Measurements from ENCODE around the gene ASZ1. TPM values are rescaled to one million over a fixed set of nuclear protein-coding genes. Genes with fewer than 3 reads are reported as not detected.

Gene ASZ1
- total RNA-seq, 2 experiments from 2014 or later: not detected

DNA sequence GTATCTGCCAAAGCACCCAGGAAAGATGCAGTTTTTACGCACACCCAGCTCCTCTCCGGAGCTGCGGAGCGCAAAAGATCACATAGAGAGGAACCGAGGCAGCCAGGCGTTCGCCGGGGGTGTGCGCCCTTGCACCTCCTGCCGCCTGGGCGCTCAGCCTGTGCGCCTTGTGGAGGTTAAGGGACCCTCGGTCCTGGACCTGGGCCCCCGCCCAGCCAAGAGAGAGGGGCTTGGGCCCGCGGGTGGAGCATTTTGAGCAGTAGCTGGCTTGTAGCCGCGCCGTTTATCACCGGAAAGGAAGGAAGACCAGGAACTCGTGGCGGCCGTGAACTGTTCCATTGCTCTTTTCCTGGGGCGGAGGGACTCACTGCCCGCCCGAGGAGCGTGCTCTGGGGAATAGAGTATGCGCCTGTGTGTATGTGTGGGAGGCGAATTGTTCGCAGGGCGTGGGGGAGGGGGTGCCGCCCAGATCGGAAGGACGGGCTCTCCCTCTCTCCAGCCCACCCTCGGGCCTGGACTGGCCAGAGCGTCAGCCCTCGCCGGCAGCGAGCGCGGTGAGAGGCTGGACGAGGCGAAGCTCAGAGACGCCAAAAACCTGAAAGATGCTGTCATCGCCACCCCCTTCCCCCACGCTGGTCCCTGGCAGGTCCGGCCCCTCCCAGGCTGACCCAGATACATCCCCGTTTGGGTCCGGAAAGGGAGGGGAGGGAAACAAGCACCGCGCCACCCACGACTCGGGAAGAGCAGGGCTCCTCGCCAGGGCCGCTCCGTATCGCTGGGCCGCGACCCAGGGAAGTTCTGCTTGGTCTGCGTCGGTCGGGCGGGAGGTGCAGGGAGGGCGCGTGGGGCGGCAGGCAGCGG is 103.2 kb downstream of the ASZ1 start:
- DNase-seq (ENCODE audit: low spot score): no peak
- Histone ChIP-seq H3K9me3 (ENCODE audit: low read length) (no peaks in the 10 kb centered on the region), H3K27ac (ENCODE audit: low read depth, low read length, poor library complexity, severe bottlenecking) (no peak overlapping the region), H3K36me3 (ENCODE audit: insufficient read depth, low read length) (no peaks in the 10 kb centered on the region), H3K79me2 (ENCODE audit: insufficient read depth, low read depth, low read length) (no peaks in the 10 kb centered on the region), H3K4me1 (ENCODE audit: insufficient read depth, low read length, poor library complexity, severe bottlenecking) (no peaks in the 10 kb centered on the region), H3K4me3 (ENCODE audit: low read depth, low read length, poor library complexity, severe bottlenecking) (no peak overlapping the region), H2AFZ (ENCODE audit: low read length) (no peak overlapping the region), H3K4me2 (ENCODE audit: low read length) (no peak overlapping the region), H3K9me2 (ENCODE audit: insufficient read depth, low read length) (no peaks in the 10 kb centered on the region), H4K20me1 (ENCODE audit: insufficient read depth, low read length) (no peaks in the 10 kb centered on the region)
- CTCF ChIA-PET (ENCODE audit: unreplicated experiment): no interaction called here
- intact Hi-C loops (cut with micrococcal nuclease; ENCODE audit: unreplicated experiment): no loop called here
- no peak for TF ChIP-seq EZH2phosphoT487 (IDR thresholded peaks at IDR 0.05; ENCODE audit: borderline replicate concordance, low read depth, low read length)
- TF ChIP-seq CTCF (conservative IDR thresholded peaks at IDR 0.05; ENCODE audit: low read length): no peak
- POLR2A ChIA-PET: interaction anchor here (0.6 kb wide), 1 partner anchor 669 kb away, joined by 3 read pairs; no protein-coding TSS in a partner anchor
- BruUV-seq (replicated peaks): no TSS peak

GRCh38 chr7:117323305-117323850 is 103.9 kb downstream of the ASZ1 start:
- BruUV-seq (replicated peaks): no TSS peak
- TF ChIP-seq CTCF (conservative IDR thresholded peaks at IDR 0.05; ENCODE audit: low read length) (no peak), EZH2phosphoT487 (IDR thresholded peaks at IDR 0.05; ENCODE audit: borderline replicate concordance, low read depth, low read length) (no peak)
- H3K4me1 ChIP-seq (ENCODE audit: insufficient read depth, low read length, poor library complexity, severe bottlenecking): no peaks in the 10 kb centered on the region
- H3K36me3 ChIP-seq (ENCODE audit: insufficient read depth, low read length): no peaks in the 10 kb centered on the region
- no peak overlapping the region for H3K27ac ChIP-seq (ENCODE audit: low read depth, low read length, poor library complexity, severe bottlenecking)
- H3K4me3 ChIP-seq (ENCODE audit: low read depth, low read length, poor library complexity, severe bottlenecking): no peak overlapping the region
- ChIA-PET CTCF (ENCODE audit: unreplicated experiment) (no interaction called here), POLR2A (no interaction called here)
- no peaks in the 10 kb centered on the region for H3K79me2 ChIP-seq (ENCODE audit: insufficient read depth, low read depth, low read length)
- DNase-seq (ENCODE audit: low spot score): no peak
- no peaks in the 10 kb centered on the region for H3K9me2 ChIP-seq (ENCODE audit: insufficient read depth, low read length)
- H3K4me2 ChIP-seq (ENCODE audit: low read length): no peak overlapping the region
- H2AFZ ChIP-seq (ENCODE audit: low read length): no peak overlapping the region
- no peaks in the 10 kb centered on the region for H4K20me1 ChIP-seq (ENCODE audit: insufficient read depth, low read length)
- intact Hi-C loops (cut with micrococcal nuclease; ENCODE audit: unreplicated experiment): no loop called here
- H3K9me3 ChIP-seq (ENCODE audit: low read length): no peaks in the 10 kb centered on the region

GRCh38 chr7:117322741-117323304 is 104.5 kb downstream of the ASZ1 start, which contains the start of gene WNT2:
TSS of gene WNT2 (minus strand) at chr7:117323058. CDS start at chr7:117322989, 69 bp downstream.
- H3K9me2 ChIP-seq (ENCODE audit: insufficient read depth, low read length): no peaks in the 10 kb centered on the region
- H3K79me2 ChIP-seq (ENCODE audit: insufficient read depth, low read depth, low read length): no peaks in the 10 kb centered on the region
- H3K9me3 ChIP-seq (ENCODE audit: low read length): no peaks in the 10 kb centered on the region
- intact Hi-C loops (cut with micrococcal nuclease; ENCODE audit: unreplicated experiment): no loop called here
- POLR2A ChIA-PET: no interaction called here
- no peaks in the 10 kb centered on the region for H3K36me3 ChIP-seq (ENCODE audit: insufficient read depth, low read length)
- no peak within 1 kb of the TSS for H3K4me3 ChIP-seq (ENCODE audit: low read depth, low read length, poor library complexity, severe bottlenecking)
- TF ChIP-seq EZH2phosphoT487 (IDR thresholded peaks at IDR 0.05; ENCODE audit: borderline replicate concordance, low read depth, low read length) (no peak), CTCF (conservative IDR thresholded peaks at IDR 0.05; ENCODE audit: low read length) (no peak)
- H3K27ac ChIP-seq (ENCODE audit: low read depth, low read length, poor library complexity, severe bottlenecking): no peak within 1 kb of the TSS
- H4K20me1 ChIP-seq (ENCODE audit: insufficient read depth, low read length): no peaks in the 10 kb centered on the region
- CTCF ChIA-PET (ENCODE audit: unreplicated experiment): no interaction called here
- no peaks in the 10 kb centered on the region for H3K4me1 ChIP-seq (ENCODE audit: insufficient read depth, low read length, poor library complexity, severe bottlenecking)
- DNase-seq (ENCODE audit: low spot score): no peak
- no peak within 1 kb of the TSS for H3K4me2 ChIP-seq (ENCODE audit: low read length)
- H2AFZ ChIP-seq (ENCODE audit: low read length): no peak within 1 kb of the TSS
- BruUV-seq (replicated peaks): no TSS peak

Data from OCI-LY7 (cell line).